Thoracic aorta (tissue), 2 donors: ENCODE measurements around the gene TBC1D19. TPM values are rescaled to one million over a fixed set of nuclear protein-coding genes. Genes with fewer than 3 reads are reported as not detected.
"Not testable (repeated sequence)": the region's sequence is repeated elsewhere in the genome, so short reads cannot be mapped to it uniquely, and the experiment has no call there.

Experiments used
- ATAC-seq: fragments of 150-250 bp; one replicate; pipeline ENCODE4 v1.8.0; 2017; ENCODE audit warnings: low read depth; ENCODE audit not compliant: insufficient number of reproducible peaks, low FRiP score
- DNase-seq: peaks from one replicate; pipeline ENCODE4 v3.0.0-alpha.2; 2020; ENCODE audit warnings: low spot score
- H3K27ac ChIP-seq, 2 donors: fragments of 200-600 bp; sonication (generic); 1 replicate in 1 of 2; 2 replicates in 1 of 2; pipeline ENCODE4 v1.5.1; 2016; ENCODE audit warnings: mild to moderate bottlenecking in 2 of 2, moderate library complexity in 2 of 2
- H3K27me3 ChIP-seq: fragments of 200-600 bp; sonication (generic); replicated peaks from 2 replicates; pipeline ENCODE4 v1.6.0; 2016; ENCODE audit warnings: mild to moderate bottlenecking; ENCODE audit not compliant: insufficient read depth
- H3K36me3 ChIP-seq: fragments of 200-600 bp; sonication (generic); one replicate; pipeline ENCODE4 v1.5.1; 2016
- H3K4me1 ChIP-seq, 2 donors: fragments of 200-600 bp; sonication (generic); 1 replicate in 1 of 2; 2 replicates in 1 of 2; pipeline versions ENCODE4 v1.5.1 to v1.6.0; 2016; ENCODE audit warnings: low read depth in 2 of 2, mild to moderate bottlenecking in 1 of 2; ENCODE audit not compliant: control insufficient read depth in 1 of 2
- H3K4me3 ChIP-seq: fragments of 200-600 bp; sonication (generic); 2 replicates; pipeline ENCODE4 v1.5.1; 2016; ENCODE audit warnings: mild to moderate bottlenecking
- H3K9me3 ChIP-seq: fragments of 200-600 bp; sonication (generic); 2 replicates; pipeline ENCODE4 v1.5.1; 2016
- CTCF ChIP-seq: fragments of 200-600 bp; sonication (generic); IDR thresholded peaks from one replicate; pipeline ENCODE4 v1.5.1; 2019; ENCODE audit warnings: antibody characterized with exemption
- total RNA-seq, 2 donors: library from RNA; depleted of rRNA; stranded (reverse); fragments of >200 nt; gene quantifications; one replicate each; pipeline versions ENCODE4 v1.1.0 to v1.2.3, GENCODE V29; 2016

The TBC1D19 gene
- total RNA-seq, 2 donors from 2014 or later = 9.1 to 19.4 TPM

- Histone ChIP-seq H3K4me1 (no peaks in the 10 kb centered on the region), H3K27ac (no peak overlapping the region), H3K36me3 (no peaks in the 10 kb centered on the region), H3K27me3 (no peaks in the 10 kb centered on the region), H3K4me3 (no peak overlapping the region), H3K9me3 (no peaks in the 10 kb centered on the region)
- DNase-seq (no peak), ATAC-seq (no peak)
- TF ChIP-seq CTCF = no peak
Observed at GRCh38 chr4:26621366-26621765, 37.5 kb downstream of the TBC1D19 start.

DNA sequence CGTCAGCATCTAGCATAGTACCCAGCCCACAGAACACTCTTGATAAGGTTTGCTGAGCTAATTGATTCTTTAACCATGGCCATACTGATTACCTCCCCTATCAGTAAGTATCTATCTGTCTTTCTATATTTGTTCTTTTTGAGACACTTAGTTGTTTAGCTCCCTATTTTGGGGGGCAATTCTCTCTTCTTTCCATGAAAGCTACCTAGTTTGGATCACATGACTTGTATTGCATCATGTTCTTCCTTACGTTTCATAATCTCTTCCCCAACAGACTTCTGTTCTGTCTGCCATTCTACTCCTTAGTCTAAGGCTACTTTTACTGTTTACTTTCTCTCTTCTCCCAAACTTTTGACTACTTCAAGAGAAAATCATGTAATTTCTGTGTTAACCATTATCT is 39.0 kb downstream of the TBC1D19 start:
- Histone ChIP-seq H3K27me3 (no peaks in the 10 kb centered on the region), H3K9me3 (no peaks in the 10 kb centered on the region), H3K27ac (no peak overlapping the region), H3K4me3 (no peak overlapping the region), H3K36me3 (no peaks in the 10 kb centered on the region), H3K4me1 (no peaks in the 10 kb centered on the region)
- TF ChIP-seq CTCF = no peak
- ATAC-seq (no peak), DNase-seq (no peak)

DNA sequence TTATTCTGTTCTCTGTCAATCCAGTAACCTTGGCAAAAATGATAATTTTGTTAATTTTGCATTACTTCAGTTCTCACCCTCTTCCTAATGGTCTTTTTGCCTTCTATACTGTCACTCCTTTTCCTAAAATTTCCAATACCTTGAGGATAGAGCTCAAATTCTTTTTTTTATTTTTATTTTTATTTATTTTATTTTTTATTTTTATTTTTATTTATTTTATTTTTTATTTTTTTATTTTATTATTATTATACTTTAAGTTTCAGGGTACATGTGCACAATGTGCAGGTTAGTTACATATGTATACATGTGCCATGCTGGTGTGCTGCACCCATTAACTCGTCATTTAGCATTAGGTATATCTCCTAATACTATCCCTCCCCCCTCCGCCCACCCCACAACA is 42.8 kb downstream of the TBC1D19 start:
- not testable (repeated sequence) for H3K4me3 ChIP-seq, H3K4me1 ChIP-seq, H3K27ac ChIP-seq, H3K36me3 ChIP-seq, H3K27me3 ChIP-seq, ATAC-seq, DNase-seq, H3K9me3 ChIP-seq

GRCh38 chr4:26632916-26633315 is 49.0 kb downstream of the TBC1D19 start:
- DNase-seq (no peak), ATAC-seq (no peak)
- TF ChIP-seq CTCF = no peak
- Histone ChIP-seq H3K36me3 (peaks cover 5% of the 10 kb centered on the region), H3K4me1 (no peaks in the 10 kb centered on the region), H3K27me3 (no peaks in the 10 kb centered on the region), H3K27ac (no peak overlapping the region), H3K4me3 (no peak overlapping the region), H3K9me3 (no peaks in the 10 kb centered on the region)

GRCh38 chr4:26634237-26634636 is 50.4 kb downstream of the TBC1D19 start:
- no peak for TF ChIP-seq CTCF
- Histone ChIP-seq H3K27ac (no peak overlapping the region), H3K9me3 (no peaks in the 10 kb centered on the region), H3K4me3 (no peak overlapping the region), H3K27me3 (no peaks in the 10 kb centered on the region), H3K4me1 (no peaks in the 10 kb centered on the region), H3K36me3 (peaks cover 5% of the 10 kb centered on the region)
- DNase-seq (no peak), ATAC-seq (no peak)

GRCh38 chr4:26636458-26636857 is 52.6 kb downstream of the TBC1D19 start:
- DNase-seq (no peak), ATAC-seq (no peak)
- Histone ChIP-seq H3K36me3 (peaks cover 10% of the 10 kb centered on the region), H3K27me3 (no peaks in the 10 kb centered on the region), H3K4me1 (no peaks in the 10 kb centered on the region), H3K4me3 (no peak overlapping the region), H3K9me3 (no peaks in the 10 kb centered on the region), H3K27ac (no peak overlapping the region)
- no peak for TF ChIP-seq CTCF

- not testable (repeated sequence) for ATAC-seq, DNase-seq
Observed at GRCh38 chr4:26640639-26641038, 56.8 kb downstream of the TBC1D19 start.

More at GRCh38 chr4:26640639-26641038, 56.8 kb downstream of the TBC1D19 start:
- not testable (repeated sequence) for H3K36me3 ChIP-seq, H3K27me3 ChIP-seq, H3K4me1 ChIP-seq, H3K9me3 ChIP-seq, H3K4me3 ChIP-seq, H3K27ac ChIP-seq
